ENCODE measurements around the gene SPEM1. TPM values are rescaled to one million over a fixed set of nuclear protein-coding genes. Genes with fewer than 3 reads are reported as not detected.

SPEM1 gene
- total and polyA plus RNA-seq, 10 of the 15 experiments (the other 5 are each of a cell fraction or from before 2014, with no cell fraction given), result not detected

- intact Hi-C loops (cut with micrococcal nuclease; ENCODE audit: unreplicated experiment), result no loop called here
- H3K4me2 ChIP-seq (ENCODE audit: control insufficient read depth, insufficient read depth), result no peak overlapping the region
- DNase-seq (ENCODE audit: low read depth, low spot score) (no peak), ATAC-seq (no peak), FAIRE-seq (no peak)
- H3K9ac ChIP-seq (ENCODE audit: control insufficient read depth, insufficient read depth, low read length), result no peak overlapping the region
- 83% methylated on average over 12 of the region's 12 CpGs for WGBS (ENCODE audit: insufficient coverage, insufficient replicate concordance, low lambda C conversion rate, missing lambda C conversion rate)
- ChIA-PET POLR2A (no interaction called here), RAD21 (ENCODE audit: unreplicated experiment) (no interaction called here), CTCF (no interaction called here), SMC1A (ENCODE audit: uncharacterized antibody, unreplicated experiment) (no interaction called here)
- H3K27ac ChIP-seq (ENCODE audit: control insufficient read depth, insufficient read depth), result no peak overlapping the region
- H3K79me2 ChIP-seq (ENCODE audit: control insufficient read depth, insufficient read depth, low read length), result no peaks in the 10 kb centered on the region
- H3K36me3 ChIP-seq (ENCODE audit: control insufficient read depth in 2 of 2, insufficient read depth in 2 of 2, low read length in 1 of 2), result peaks cover 0 to 3% of the 10 kb centered on the region in 2 experiments; a peak in 3 of 4 replicates
- no TSS peak for BruUV-seq (replicated peaks)
- TF ChIP-seq ELK1 (IDR thresholded peaks at IDR 0.05; ENCODE audit: low read depth, low read length) (no peak), ASH2L (IDR thresholded peaks at IDR 0.05; ENCODE audit: borderline replicate concordance, low read depth) (no peak), ZBTB4 (CRISPR knock-in tag; IDR thresholded peaks at IDR 0.05) (no peak), ZNF24 (IDR thresholded peaks at IDR 0.05) (no peak), CREB1 (IDR thresholded peaks at IDR 0.05; ENCODE audit: low read depth) (no peak), CREM (IDR thresholded peaks at IDR 0.05; ENCODE audit: low read depth) (no peak), ZZZ3 (IDR thresholded peaks at IDR 0.05; ENCODE audit: control insufficient read depth, insufficient read length, low read depth) (no peak), MYB (IDR thresholded peaks at IDR 0.05; ENCODE audit: borderline replicate concordance, low read depth, low read length) (no peak), E4F1 (IDR thresholded peaks at IDR 0.05; ENCODE audit: borderline replicate concordance, partially characterized antibody) (no peak), STAT1 (conservative IDR thresholded peaks at IDR 0.05) (no peak), CBX3 (IDR thresholded peaks at IDR 0.05; ENCODE audit: borderline replicate concordance, low read depth) (no peak), SMARCA5 (IDR thresholded peaks at IDR 0.05) (no peak), MEF2B (IDR thresholded peaks at IDR 0.05; ENCODE audit: partially characterized antibody, poor library complexity, severe bottlenecking) (no peak), PBX3 (IDR thresholded peaks at IDR 0.05; ENCODE audit: insufficient replicate concordance, low read depth, low read length) (no peak)
- no peaks in the 10 kb centered on the region for H3K27me3 ChIP-seq (replicated peaks in 1 of 2; ENCODE audit: control insufficient read depth in 2 of 2, insufficient read depth in 2 of 2, low read length in 1 of 2)
- no peaks in the 10 kb centered on the region for H3K9me3 ChIP-seq (replicated peaks; ENCODE audit: control insufficient read depth, insufficient read depth, low read length)
- H3K4me3 ChIP-seq, result no peak overlapping the region
- no peak overlapping the region for H2AFZ ChIP-seq (ENCODE audit: control insufficient read depth, low read depth, low read length)
- no peaks in the 10 kb centered on the region; the same call in 1 of the 2 replicates for H3K4me1 ChIP-seq (ENCODE audit: control insufficient read depth, insufficient read depth, low read length)
- in situ Hi-C loops (cut with MboI), result no loop called here
- H4K20me1 ChIP-seq (ENCODE audit: control insufficient read depth, insufficient read depth), result no peaks in the 10 kb centered on the region
Measured at GRCh38 chr17:7468804-7469389, 48.8 kb downstream of the SPEM1 start.

Data from GM12878 (cell line).